ENCODE results near the gene SDK1. TPM values are rescaled to one million over a fixed set of nuclear protein-coding genes. Genes with fewer than 3 reads are reported as not detected.

SDK1 gene
- total and polyA plus RNA-seq, 2 experiments from 2014 or later, result 2.1 to 10.0 TPM

DNA sequence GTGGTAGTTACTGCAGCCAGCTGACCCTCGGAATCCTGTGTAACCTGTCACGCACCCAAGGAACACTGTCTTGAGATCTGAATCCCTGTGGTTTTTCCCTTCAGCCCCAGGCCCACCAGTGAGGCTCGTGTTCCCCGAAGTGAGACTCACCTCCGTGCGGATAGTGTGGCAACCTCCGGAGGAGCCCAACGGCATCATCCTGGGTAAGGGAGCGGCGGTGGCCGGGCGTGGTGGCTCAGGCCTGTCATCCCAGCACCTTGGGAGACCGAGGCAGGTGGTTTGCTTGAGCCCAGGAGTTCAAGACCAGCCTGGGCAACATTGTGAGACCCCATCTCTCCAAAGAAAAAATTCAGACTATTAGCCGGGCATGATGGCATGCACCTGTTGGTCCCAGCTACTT, 831.2 kb downstream of the SDK1 start:
- Histone ChIP-seq H3K27me3 (ENCODE audit: insufficient read depth) (no peaks in the 10 kb centered on the region), H4K20me1 (replicated peaks; ENCODE audit: insufficient read depth) (no peaks in the 10 kb centered on the region), H3K79me2 (replicated peaks; ENCODE audit: insufficient read depth) (no peaks in the 10 kb centered on the region), H3F3A (replicated peaks; ENCODE audit: low read depth) (no peaks in the 10 kb centered on the region), H3K27ac (ENCODE audit: low read depth) (no peak overlapping the region), H3K36me3 (ENCODE audit: insufficient read depth) (no peaks in the 10 kb centered on the region), H3K4me1 (ENCODE audit: insufficient read depth) (peaks cover 15% of the 10 kb centered on the region), H2AFZ (no peak overlapping the region), H3K9me2 (ENCODE audit: insufficient read depth) (no peaks in the 10 kb centered on the region), H3K4me3 (no peak overlapping the region), H3K4me2 (no peak overlapping the region)
- no peak overlapping the region for H3K27ac Mint-ChIP-seq
- H3K36me3 Mint-ChIP-seq (ENCODE audit: low read depth), result no peaks in the 10 kb centered on the region; the same call in 2 of the 3 replicates
- DNase-seq (ENCODE audit: low spot score) (no peak), ATAC-seq (no peak)
- no peak for TF ChIP-seq EZH2phosphoT487 (IDR thresholded peaks at IDR 0.05; ENCODE audit: unreplicated experiment)
- no peak for TF ChIP-seq ZNF331 (CRISPR knock-in tag; IDR thresholded peaks at IDR 0.05; ENCODE audit: low read depth)
- TF ChIP-seq, protein P1, sequence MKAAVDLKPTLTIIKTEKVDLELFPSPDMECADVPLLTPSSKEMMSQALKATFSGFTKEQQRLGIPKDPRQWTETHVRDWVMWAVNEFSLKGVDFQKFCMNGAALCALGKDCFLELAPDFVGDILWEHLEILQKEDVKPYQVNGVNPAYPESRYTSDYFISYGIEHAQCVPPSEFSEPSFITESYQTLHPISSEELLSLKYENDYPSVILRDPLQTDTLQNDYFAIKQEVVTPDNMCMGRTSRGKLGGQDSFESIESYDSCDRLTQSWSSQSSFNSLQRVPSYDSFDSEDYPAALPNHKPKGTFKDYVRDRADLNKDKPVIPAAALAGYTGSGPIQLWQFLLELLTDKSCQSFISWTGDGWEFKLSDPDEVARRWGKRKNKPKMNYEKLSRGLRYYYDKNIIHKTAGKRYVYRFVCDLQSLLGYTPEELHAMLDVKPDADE (IDR thresholded peaks at IDR 0.05), result no peak
- TF ChIP-seq, protein P2, sequence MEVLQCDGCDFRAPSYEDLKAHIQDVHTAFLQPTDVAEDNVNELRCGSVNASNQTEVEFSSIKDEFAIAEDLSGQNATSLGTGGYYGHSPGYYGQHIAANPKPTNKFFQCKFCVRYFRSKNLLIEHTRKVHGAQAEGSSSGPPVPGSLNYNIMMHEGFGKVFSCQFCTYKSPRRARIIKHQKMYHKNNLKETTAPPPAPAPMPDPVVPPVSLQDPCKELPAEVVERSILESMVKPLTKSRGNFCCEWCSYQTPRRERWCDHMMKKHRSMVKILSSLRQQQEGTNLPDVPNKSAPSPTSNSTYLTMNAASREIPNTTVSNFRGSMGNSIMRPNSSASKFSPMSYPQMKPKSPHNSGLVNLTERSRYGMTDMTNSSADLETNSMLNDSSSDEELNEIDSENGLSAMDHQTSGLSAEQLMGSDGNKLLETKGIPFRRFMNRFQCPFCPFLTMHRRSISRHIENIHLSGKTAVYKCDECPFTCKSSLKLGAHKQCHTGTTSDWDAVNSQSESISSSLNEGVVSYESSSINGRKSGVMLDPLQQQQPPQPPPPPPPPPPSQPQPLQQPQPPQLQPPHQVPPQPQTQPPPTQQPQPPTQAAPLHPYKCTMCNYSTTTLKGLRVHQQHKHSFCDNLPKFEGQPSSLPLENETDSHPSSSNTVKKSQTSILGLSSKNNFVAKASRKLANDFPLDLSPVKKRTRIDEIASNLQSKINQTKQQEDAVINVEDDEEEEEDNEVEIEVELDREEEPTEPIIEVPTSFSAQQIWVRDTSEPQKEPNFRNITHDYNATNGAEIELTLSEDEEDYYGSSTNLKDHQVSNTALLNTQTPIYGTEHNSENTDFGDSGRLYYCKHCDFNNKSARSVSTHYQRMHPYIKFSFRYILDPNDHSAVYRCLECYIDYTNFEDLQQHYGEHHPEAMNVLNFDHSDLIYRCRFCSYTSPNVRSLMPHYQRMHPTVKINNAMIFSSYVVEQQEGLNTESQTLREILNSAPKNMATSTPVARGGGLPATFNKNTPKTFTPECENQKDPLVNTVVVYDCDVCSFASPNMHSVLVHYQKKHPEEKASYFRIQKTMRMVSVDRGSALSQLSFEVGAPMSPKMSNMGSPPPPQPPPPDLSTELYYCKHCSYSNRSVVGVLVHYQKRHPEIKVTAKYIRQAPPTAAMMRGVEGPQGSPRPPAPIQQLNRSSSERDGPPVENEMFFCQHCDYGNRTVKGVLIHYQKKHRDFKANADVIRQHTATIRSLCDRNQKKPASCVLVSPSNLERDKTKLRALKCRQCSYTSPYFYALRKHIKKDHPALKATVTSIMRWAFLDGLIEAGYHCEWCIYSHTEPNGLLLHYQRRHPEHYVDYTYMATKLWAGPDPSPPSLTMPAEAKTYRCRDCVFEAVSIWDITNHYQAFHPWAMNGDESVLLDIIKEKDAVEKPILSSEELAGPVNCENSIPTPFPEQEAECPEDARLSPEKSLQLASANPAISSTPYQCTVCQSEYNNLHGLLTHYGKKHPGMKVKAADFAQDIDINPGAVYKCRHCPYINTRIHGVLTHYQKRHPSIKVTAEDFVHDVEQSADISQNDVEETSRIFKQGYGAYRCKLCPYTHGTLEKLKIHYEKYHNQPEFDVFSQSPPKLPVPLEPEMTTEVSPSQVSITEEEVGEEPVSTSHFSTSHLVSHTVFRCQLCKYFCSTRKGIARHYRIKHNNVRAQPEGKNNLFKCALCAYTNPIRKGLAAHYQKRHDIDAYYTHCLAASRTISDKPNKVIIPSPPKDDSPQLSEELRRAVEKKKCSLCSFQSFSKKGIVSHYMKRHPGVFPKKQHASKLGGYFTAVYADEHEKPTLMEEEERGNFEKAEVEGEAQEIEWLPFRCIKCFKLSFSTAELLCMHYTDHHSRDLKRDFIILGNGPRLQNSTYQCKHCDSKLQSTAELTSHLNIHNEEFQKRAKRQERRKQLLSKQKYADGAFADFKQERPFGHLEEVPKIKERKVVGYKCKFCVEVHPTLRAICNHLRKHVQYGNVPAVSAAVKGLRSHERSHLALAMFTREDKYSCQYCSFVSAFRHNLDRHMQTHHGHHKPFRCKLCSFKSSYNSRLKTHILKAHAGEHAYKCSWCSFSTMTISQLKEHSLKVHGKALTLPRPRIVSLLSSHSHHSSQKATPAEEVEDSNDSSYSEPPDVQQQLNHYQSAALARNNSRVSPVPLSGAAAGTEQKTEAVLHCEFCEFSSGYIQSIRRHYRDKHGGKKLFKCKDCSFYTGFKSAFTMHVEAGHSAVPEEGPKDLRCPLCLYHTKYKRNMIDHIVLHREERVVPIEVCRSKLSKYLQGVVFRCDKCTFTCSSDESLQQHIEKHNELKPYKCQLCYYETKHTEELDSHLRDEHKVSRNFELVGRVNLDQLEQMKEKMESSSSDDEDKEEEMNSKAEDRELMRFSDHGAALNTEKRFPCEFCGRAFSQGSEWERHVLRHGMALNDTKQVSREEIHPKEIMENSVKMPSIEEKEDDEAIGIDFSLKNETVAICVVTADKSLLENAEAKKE (CRISPR knock-in tag; IDR thresholded peaks at IDR 0.05), result no peak
- no peak for TF ChIP-seq ZNF114 (CRISPR knock-in tag; IDR thresholded peaks at IDR 0.05)
- TF ChIP-seq, protein P3, sequence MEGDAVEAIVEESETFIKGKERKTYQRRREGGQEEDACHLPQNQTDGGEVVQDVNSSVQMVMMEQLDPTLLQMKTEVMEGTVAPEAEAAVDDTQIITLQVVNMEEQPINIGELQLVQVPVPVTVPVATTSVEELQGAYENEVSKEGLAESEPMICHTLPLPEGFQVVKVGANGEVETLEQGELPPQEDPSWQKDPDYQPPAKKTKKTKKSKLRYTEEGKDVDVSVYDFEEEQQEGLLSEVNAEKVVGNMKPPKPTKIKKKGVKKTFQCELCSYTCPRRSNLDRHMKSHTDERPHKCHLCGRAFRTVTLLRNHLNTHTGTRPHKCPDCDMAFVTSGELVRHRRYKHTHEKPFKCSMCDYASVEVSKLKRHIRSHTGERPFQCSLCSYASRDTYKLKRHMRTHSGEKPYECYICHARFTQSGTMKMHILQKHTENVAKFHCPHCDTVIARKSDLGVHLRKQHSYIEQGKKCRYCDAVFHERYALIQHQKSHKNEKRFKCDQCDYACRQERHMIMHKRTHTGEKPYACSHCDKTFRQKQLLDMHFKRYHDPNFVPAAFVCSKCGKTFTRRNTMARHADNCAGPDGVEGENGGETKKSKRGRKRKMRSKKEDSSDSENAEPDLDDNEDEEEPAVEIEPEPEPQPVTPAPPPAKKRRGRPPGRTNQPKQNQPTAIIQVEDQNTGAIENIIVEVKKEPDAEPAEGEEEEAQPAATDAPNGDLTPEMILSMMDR (conservative IDR thresholded peaks at IDR 0.05; ENCODE audit: low read depth in 2 of 2), result no peak
- TF ChIP-seq, protein P4, sequence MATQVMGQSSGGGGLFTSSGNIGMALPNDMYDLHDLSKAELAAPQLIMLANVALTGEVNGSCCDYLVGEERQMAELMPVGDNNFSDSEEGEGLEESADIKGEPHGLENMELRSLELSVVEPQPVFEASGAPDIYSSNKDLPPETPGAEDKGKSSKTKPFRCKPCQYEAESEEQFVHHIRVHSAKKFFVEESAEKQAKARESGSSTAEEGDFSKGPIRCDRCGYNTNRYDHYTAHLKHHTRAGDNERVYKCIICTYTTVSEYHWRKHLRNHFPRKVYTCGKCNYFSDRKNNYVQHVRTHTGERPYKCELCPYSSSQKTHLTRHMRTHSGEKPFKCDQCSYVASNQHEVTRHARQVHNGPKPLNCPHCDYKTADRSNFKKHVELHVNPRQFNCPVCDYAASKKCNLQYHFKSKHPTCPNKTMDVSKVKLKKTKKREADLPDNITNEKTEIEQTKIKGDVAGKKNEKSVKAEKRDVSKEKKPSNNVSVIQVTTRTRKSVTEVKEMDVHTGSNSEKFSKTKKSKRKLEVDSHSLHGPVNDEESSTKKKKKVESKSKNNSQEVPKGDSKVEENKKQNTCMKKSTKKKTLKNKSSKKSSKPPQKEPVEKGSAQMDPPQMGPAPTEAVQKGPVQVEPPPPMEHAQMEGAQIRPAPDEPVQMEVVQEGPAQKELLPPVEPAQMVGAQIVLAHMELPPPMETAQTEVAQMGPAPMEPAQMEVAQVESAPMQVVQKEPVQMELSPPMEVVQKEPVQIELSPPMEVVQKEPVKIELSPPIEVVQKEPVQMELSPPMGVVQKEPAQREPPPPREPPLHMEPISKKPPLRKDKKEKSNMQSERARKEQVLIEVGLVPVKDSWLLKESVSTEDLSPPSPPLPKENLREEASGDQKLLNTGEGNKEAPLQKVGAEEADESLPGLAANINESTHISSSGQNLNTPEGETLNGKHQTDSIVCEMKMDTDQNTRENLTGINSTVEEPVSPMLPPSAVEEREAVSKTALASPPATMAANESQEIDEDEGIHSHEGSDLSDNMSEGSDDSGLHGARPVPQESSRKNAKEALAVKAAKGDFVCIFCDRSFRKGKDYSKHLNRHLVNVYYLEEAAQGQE (IDR thresholded peaks at IDR 0.05; ENCODE audit: unreplicated experiment), result no peak
- TF ChIP-seq CREB1 (CRISPR knock-in tag; IDR thresholded peaks at IDR 0.05; ENCODE audit: low read depth), result no peak
- no peak for TF ChIP-seq NANOG (IDR thresholded peaks at IDR 0.05; ENCODE audit: borderline replicate concordance)
- no peak for TF ChIP-seq JUNB (IDR thresholded peaks at IDR 0.05; ENCODE audit: unreplicated experiment)
- TF ChIP-seq EZH2 (IDR thresholded peaks at IDR 0.05; ENCODE audit: low read depth, unreplicated experiment), result no peak
- no peak for TF ChIP-seq POLR2AphosphoS5 (IDR thresholded peaks at IDR 0.05; ENCODE audit: low read depth)
- no peak for TF ChIP-seq STAT1 (IDR thresholded peaks at IDR 0.05; ENCODE audit: unreplicated experiment)
- peaks cover 52% of the 10 kb centered on the region for H3K4me1 Mint-ChIP-seq
- no peaks in the 10 kb centered on the region for H3K9me3 Mint-ChIP-seq
- H3K4me3 Mint-ChIP-seq, result no peak overlapping the region
- H3K27me3 Mint-ChIP-seq (ENCODE audit: insufficient read depth, low read depth, poor library complexity), result peaks cover 4% of the 10 kb centered on the region

All from GM23338 (cell line).